IPS-15b (cell line): ENCODE measurements around the gene MTMR10.
A peak's percentile ranks its signal among the peaks of the same experiment; 100 is the strongest.

ENCODE experiments used
- H3K27me3 ChIP-seq: one replicate; pipeline ENCODE4 v1.6.1; 2013; ENCODE audit warnings: low read length; ENCODE audit not compliant: control insufficient read depth, insufficient read depth
- H3K36me3 ChIP-seq: one replicate; pipeline ENCODE4 v1.6.1; 2013; ENCODE audit warnings: low read length; ENCODE audit not compliant: control insufficient read depth, insufficient read depth
- H3K4me1 ChIP-seq: one replicate; pipeline ENCODE4 v1.6.1; 2013; ENCODE audit warnings: mild to moderate bottlenecking, low read length; ENCODE audit not compliant: control insufficient read depth, insufficient read depth
- H3K4me3 ChIP-seq: one replicate; pipeline ENCODE4 v1.5.1; 2013; ENCODE audit warnings: low read depth, low read length
- H3K9ac ChIP-seq: one replicate; pipeline ENCODE4 v1.6.1; 2013; ENCODE audit warnings: low read depth, mild to moderate bottlenecking, low read length
- H3K9me3 ChIP-seq: one replicate; pipeline ENCODE4 v1.6.1; 2013; ENCODE audit warnings: mild to moderate bottlenecking, low read length; ENCODE audit not compliant: control insufficient read depth, insufficient read depth

Gene MTMR10

DNA sequence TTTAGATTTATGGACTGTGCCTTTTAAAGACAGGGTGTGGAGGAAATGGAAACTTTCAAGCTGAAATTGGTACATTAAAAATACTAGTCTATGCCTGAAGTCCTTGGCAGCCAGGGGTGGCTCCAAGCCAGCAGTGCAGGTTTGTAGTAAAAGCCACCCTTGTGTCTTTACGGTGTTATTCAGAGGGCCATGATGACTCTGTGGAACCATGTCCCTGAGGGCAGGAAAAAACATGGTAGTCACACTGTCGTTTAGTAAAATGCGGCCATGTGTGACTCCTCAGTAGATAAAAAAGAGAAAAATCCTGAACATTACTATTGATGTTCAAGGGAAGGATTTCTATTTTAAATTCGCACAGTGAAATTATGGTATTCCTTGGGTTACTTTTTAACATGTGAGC is 85.1 kb downstream of the MTMR10 start:
- H3K4me3 ChIP-seq: no peak overlapping the region
- H3K9ac ChIP-seq: no peak overlapping the region
- H3K27me3 ChIP-seq: no peaks in the 10 kb centered on the region
- H3K4me1 ChIP-seq: no peaks in the 10 kb centered on the region
- no peaks in the 10 kb centered on the region for H3K9me3 ChIP-seq
- H3K36me3 ChIP-seq: peaks cover 6% of the 10 kb centered on the region

DNA sequence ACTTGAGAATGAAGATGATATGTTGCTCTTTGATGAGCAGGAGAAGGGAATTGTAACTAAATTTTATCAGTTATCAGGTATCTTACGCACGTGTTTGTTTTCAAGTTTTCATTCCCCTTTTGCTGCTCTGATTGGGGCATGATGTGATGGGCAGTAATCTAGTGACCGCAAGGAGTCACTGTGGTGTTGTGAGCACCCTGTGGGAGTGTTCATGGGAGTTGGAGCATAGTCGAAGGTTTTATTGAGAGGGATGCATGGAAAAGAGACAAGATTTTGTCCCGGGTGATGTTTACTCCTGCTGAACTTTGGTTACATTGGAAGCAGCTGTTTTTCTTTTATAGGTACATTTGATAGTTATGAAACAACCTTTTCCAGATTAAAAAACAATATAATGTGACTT is 85.6 kb downstream of the MTMR10 start:
- Histone ChIP-seq H3K27me3 (no peaks in the 10 kb centered on the region), H3K9me3 (no peaks in the 10 kb centered on the region), H3K9ac (no peak overlapping the region), H3K4me1 (no peaks in the 10 kb centered on the region), H3K36me3 (peaks cover 5% of the 10 kb centered on the region), H3K4me3 (no peak overlapping the region)

DNA sequence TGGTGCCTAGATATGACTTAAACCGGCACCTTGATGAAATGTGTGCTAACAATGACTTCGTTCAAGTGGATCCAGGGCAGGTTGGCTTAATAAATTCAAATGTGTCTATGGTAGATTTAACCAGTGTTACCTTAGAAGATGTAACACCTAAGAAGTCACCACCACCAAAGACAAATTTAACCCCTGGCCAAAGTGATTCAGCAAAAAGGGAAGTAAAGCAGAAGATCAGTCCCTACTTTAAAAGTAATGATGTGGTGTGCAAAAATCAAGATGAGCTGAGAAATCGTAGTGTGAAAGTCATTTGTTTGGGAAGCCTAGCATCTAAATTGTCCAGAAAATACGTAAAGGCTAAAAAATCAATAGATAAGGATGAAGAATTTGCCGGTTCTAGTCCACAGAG is 86.6 kb downstream of the MTMR10 start:
- H3K9ac ChIP-seq: no peak overlapping the region
- H3K4me3 ChIP-seq: peak overlapping the region; percentile 63
- no peaks in the 10 kb centered on the region for H3K9me3 ChIP-seq
- no peaks in the 10 kb centered on the region for H3K36me3 ChIP-seq
- no peaks in the 10 kb centered on the region for H3K4me1 ChIP-seq
- H3K27me3 ChIP-seq: no peaks in the 10 kb centered on the region

DNA sequence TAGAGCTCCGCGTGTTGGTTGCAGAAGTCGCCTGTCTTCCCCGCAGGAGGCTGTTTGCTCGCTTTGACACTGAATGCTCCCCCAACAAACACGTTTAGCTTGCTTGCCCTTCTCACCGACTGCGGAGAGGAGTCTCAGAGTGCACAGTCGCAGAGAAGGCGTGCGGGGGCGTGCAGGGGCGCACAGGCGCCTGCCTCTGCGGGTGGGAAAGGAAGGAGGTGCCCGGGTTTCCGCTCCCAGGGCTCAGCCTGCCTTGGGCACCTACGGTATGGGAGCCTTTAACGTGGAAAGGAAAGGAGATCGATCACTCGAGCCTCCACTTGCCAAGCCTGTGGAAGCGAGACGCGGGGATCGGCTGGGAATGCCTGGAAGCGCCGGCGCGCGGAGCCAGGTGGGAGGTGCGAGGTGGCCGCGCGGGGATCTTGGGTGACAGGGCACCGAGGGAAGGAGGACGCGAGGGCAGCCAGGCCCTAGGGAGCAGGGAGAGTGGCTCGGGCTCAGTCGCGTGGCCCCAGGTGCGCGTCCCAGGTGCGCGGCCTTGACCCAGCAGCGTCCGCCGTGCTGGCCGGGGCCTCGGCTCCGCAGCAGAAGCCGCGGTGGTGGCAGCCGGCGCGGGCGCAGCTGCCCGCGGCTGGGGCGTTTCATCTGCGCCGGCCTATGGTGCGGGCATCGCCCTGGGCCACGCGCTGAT is 87.8 kb downstream of the MTMR10 start, which contains the start of gene FAN1:
TSS of gene FAN1 (plus strand) at position 419 of the 691 bp plus-strand sequence. CDS start 749 bp downstream, outside the sequence.
- Histone ChIP-seq H3K9ac (peak within 1 kb of the TSS; percentile 51), H3K27me3 (no peaks in the 10 kb centered on the region), H3K9me3 (no peaks in the 10 kb centered on the region), H3K4me3 (peak within 1 kb of the TSS; percentile 63), H3K4me1 (no peaks in the 10 kb centered on the region), H3K36me3 (no peaks in the 10 kb centered on the region)

DNA sequence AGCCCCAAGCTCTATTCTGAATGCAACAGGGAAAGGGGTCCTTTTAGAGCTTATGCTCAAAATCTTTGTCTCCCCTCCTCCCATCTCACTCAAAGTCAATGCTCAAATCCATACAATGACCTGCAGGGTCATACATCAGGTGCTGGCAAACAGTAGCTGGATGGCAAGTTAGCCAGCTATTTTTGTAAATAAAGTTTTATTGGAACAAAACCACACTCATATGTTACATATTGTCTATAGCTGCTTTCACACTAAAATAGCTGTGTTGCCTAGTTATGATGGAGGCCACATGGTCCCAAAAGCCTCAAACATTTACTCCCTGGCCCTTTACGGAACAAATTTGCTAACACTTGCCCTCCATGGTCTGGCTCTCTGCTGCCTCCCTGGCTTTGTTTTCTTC is 89.5 kb downstream of the MTMR10 start:
- Histone ChIP-seq H3K4me3 (no peak overlapping the region), H3K36me3 (no peaks in the 10 kb centered on the region), H3K4me1 (no peaks in the 10 kb centered on the region), H3K9ac (no peak overlapping the region), H3K9me3 (no peaks in the 10 kb centered on the region), H3K27me3 (no peaks in the 10 kb centered on the region)

DNA sequence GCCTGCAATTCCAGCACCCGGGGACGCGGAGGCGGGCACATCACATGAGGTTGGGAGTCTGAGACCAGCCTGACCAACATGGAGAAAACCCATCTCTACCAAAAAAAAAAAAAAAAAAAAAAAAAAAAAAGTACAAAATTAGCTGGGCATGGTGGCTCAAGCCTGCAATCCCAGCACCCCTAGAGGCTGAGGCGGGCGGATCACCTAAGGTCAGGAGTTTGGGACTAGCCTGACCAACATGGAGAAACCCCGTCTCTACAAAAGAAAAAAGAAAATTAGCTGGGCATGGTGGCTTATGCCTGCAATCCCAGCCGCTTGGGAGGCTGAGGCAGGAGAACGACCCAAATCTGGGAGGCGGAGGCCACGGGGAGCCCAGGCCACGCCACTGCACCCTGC is 95.2 kb downstream of the MTMR10 start:
- no peaks in the 10 kb centered on the region for H3K9me3 ChIP-seq
- H3K4me1 ChIP-seq: peaks cover 5% of the 10 kb centered on the region
- no peaks in the 10 kb centered on the region for H3K36me3 ChIP-seq
- no peaks in the 10 kb centered on the region for H3K27me3 ChIP-seq
- H3K9ac ChIP-seq: no peak overlapping the region
- H3K4me3 ChIP-seq: no peak overlapping the region

DNA sequence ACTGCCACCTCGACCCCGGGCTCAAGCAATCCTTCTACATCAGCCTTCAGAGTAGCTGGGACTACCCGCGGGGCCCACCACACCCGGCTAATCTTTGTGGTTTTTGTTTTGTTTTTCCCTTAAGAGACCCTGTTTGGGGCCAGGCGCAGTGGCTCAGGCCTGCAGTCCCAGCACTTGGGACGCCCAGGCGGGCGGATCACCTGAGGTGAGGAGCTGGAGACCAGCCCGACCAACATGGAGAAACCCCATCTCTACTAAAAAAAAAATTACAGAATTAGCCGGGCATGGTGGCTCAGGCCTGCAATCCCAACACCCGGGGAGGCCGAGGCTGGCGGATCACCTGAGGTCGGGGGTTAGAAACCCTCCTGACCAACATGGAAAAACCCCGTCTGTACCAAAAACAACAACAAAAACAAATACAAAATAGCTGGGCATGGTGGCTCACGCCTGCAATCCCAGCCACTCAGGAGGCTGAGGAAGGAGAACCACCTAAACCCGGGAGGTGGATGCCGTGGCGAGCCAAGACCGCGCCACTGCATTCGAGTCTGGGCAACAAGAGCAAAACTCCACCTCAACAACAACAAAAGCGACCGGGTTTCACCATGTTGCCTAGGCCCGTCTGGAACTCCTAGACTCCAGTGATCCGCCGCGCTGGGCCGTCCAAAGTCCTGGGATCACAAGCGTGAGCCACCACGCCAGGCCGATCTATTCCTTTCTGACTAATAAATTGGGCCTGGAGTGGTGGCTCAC is 95.8 kb downstream of the MTMR10 start:
- Histone ChIP-seq H3K9ac (no peak overlapping the region), H3K9me3 (no peaks in the 10 kb centered on the region), H3K4me3 (no peak overlapping the region), H3K36me3 (no peaks in the 10 kb centered on the region), H3K4me1 (peaks cover 5% of the 10 kb centered on the region), H3K27me3 (no peaks in the 10 kb centered on the region)

DNA sequence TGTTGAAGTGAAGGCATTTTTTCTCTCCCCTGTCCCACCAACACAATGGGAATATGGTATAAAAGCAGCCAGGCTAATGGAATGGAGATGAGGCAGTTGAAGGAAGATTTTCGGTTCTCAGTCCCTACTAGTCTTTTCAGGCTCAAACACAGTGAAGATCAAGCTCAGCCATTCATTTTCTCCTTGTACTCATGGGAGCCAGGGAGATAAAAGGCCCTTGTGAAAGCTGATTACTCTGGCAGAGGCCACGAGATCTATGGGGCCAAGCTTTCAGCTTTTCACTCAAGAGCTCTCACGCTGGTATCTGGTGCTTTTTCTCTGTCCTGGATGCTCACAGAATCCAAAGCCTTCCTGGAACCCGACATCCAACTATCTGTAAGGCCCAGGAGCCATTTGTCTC is 102.2 kb downstream of the MTMR10 start:
- Histone ChIP-seq H3K4me1 (no peaks in the 10 kb centered on the region), H3K4me3 (no peak overlapping the region), H3K9me3 (no peaks in the 10 kb centered on the region), H3K27me3 (no peaks in the 10 kb centered on the region), H3K36me3 (no peaks in the 10 kb centered on the region), H3K9ac (no peak overlapping the region)
